Measurements from ENCODE around the gene PTPRN.

Gene PTPRN

GRCh38 chr2:219331560-219332213, 22.5 kb upstream of the PTPRN start:
- no peaks in the 10 kb centered on the region for H3F3A ChIP-seq (ENCODE audit: insufficient read depth)
- H3K27me3 ChIP-seq (ENCODE audit: low read length) = no peaks in the 10 kb centered on the region
- H2AFZ ChIP-seq (ENCODE audit: low read depth, low read length, severe bottlenecking) = no peak overlapping the region
- H3K4me2 ChIP-seq (ENCODE audit: low read depth, low read length, poor library complexity, severe bottlenecking) = no peak overlapping the region
- no peaks in the 10 kb centered on the region for H3K9me2 ChIP-seq (replicated peaks; ENCODE audit: insufficient read depth, low read length)
- TF ChIP-seq EZH2phosphoT487 (conservative IDR thresholded peaks at IDR 0.05; ENCODE audit: low read length) = no peak
- TF ChIP-seq CTCF (IDR thresholded peaks at IDR 0.05; ENCODE audit: insufficient read depth, low read length, poor library complexity, severe bottlenecking) = no peak
- no peaks in the 10 kb centered on the region for H3K9me3 ChIP-seq (ENCODE audit: insufficient read depth, low read length)
- no peaks in the 10 kb centered on the region for H3K36me3 ChIP-seq (ENCODE audit: low read length)
- no peaks in the 10 kb centered on the region for H3K79me2 ChIP-seq (ENCODE audit: insufficient read depth, low read length)
- no peak overlapping the region for H3K9ac ChIP-seq (ENCODE audit: low read length)
- H4K20me1 ChIP-seq (ENCODE audit: low read depth, low read length) = no peaks in the 10 kb centered on the region
- H3K4me3 ChIP-seq (ENCODE audit: insufficient read depth, low read length, poor library complexity, severe bottlenecking) = no peak overlapping the region
- H3K27ac ChIP-seq (ENCODE audit: low read depth, low read length) = no peak overlapping the region

GRCh38 chr2:219327719-219328118, 18.5 kb upstream of the PTPRN start:
- H2AFZ ChIP-seq (ENCODE audit: low read depth, low read length, severe bottlenecking) = no peak overlapping the region
- no peaks in the 10 kb centered on the region for H3K36me3 ChIP-seq (ENCODE audit: low read length)
- no peaks in the 10 kb centered on the region for H3F3A ChIP-seq (ENCODE audit: insufficient read depth)
- no peaks in the 10 kb centered on the region for H3K9me2 ChIP-seq (replicated peaks; ENCODE audit: insufficient read depth, low read length)
- no peak for TF ChIP-seq CTCF (IDR thresholded peaks at IDR 0.05; ENCODE audit: insufficient read depth, low read length, poor library complexity, severe bottlenecking)
- TF ChIP-seq EZH2phosphoT487 (conservative IDR thresholded peaks at IDR 0.05; ENCODE audit: low read length) = no peak
- H3K4me3 ChIP-seq (ENCODE audit: insufficient read depth, low read length, poor library complexity, severe bottlenecking) = no peak overlapping the region
- H3K4me2 ChIP-seq (ENCODE audit: low read depth, low read length, poor library complexity, severe bottlenecking) = no peak overlapping the region
- no peaks in the 10 kb centered on the region for H4K20me1 ChIP-seq (ENCODE audit: low read depth, low read length)
- H3K79me2 ChIP-seq (ENCODE audit: insufficient read depth, low read length) = no peaks in the 10 kb centered on the region
- H3K9me3 ChIP-seq (ENCODE audit: insufficient read depth, low read length) = no peaks in the 10 kb centered on the region
- no peak overlapping the region for H3K9ac ChIP-seq (ENCODE audit: low read length)
- H3K27me3 ChIP-seq (ENCODE audit: low read length) = no peaks in the 10 kb centered on the region
- no peak overlapping the region for H3K27ac ChIP-seq (ENCODE audit: low read depth, low read length)

- no peak for TF ChIP-seq EZH2phosphoT487 (conservative IDR thresholded peaks at IDR 0.05; ENCODE audit: low read length)
- H3K27ac ChIP-seq (ENCODE audit: low read depth, low read length) = no peak overlapping the region
- H3K27me3 ChIP-seq (ENCODE audit: low read length) = no peaks in the 10 kb centered on the region
- H3K79me2 ChIP-seq (ENCODE audit: insufficient read depth, low read length) = no peaks in the 10 kb centered on the region
- no peak overlapping the region for H3K4me3 ChIP-seq (ENCODE audit: insufficient read depth, low read length, poor library complexity, severe bottlenecking)
- H3K36me3 ChIP-seq (ENCODE audit: low read length) = no peaks in the 10 kb centered on the region
- H2AFZ ChIP-seq (ENCODE audit: low read depth, low read length, severe bottlenecking) = no peak overlapping the region
- no peaks in the 10 kb centered on the region for H3K9me3 ChIP-seq (ENCODE audit: insufficient read depth, low read length)
- no peaks in the 10 kb centered on the region for H3K9me2 ChIP-seq (replicated peaks; ENCODE audit: insufficient read depth, low read length)
- H3K4me2 ChIP-seq (ENCODE audit: low read depth, low read length, poor library complexity, severe bottlenecking) = no peak overlapping the region
- no peaks in the 10 kb centered on the region for H3F3A ChIP-seq (ENCODE audit: insufficient read depth)
- H3K9ac ChIP-seq (ENCODE audit: low read length) = no peak overlapping the region
- no peaks in the 10 kb centered on the region for H4K20me1 ChIP-seq (ENCODE audit: low read depth, low read length)
These were observed 16.6 kb upstream of the PTPRN start for GRCh38 chr2:219325657-219326315.

- H3K27me3 ChIP-seq (ENCODE audit: low read length) = no peaks in the 10 kb centered on the region
- no peaks in the 10 kb centered on the region for H3K9me3 ChIP-seq (ENCODE audit: insufficient read depth, low read length)
- H3K79me2 ChIP-seq (ENCODE audit: insufficient read depth, low read length) = no peaks in the 10 kb centered on the region
- H3K9me2 ChIP-seq (replicated peaks; ENCODE audit: insufficient read depth, low read length) = no peaks in the 10 kb centered on the region
- no peaks in the 10 kb centered on the region for H3K36me3 ChIP-seq (ENCODE audit: low read length)
- no peak for TF ChIP-seq EZH2phosphoT487 (conservative IDR thresholded peaks at IDR 0.05; ENCODE audit: low read length)
- TF ChIP-seq CTCF (IDR thresholded peaks at IDR 0.05; ENCODE audit: insufficient read depth, low read length, poor library complexity, severe bottlenecking) = no peak
- H3K4me3 ChIP-seq (ENCODE audit: insufficient read depth, low read length, poor library complexity, severe bottlenecking) = no peak overlapping the region
- H3K27ac ChIP-seq (ENCODE audit: low read depth, low read length) = no peak overlapping the region
- no peak overlapping the region for H3K9ac ChIP-seq (ENCODE audit: low read length)
- no peaks in the 10 kb centered on the region for H4K20me1 ChIP-seq (ENCODE audit: low read depth, low read length)
- no peak overlapping the region for H2AFZ ChIP-seq (ENCODE audit: low read depth, low read length, severe bottlenecking)
- no peaks in the 10 kb centered on the region for H3F3A ChIP-seq (ENCODE audit: insufficient read depth)
- no peak overlapping the region for H3K4me2 ChIP-seq (ENCODE audit: low read depth, low read length, poor library complexity, severe bottlenecking)
These were observed 15.9 kb upstream of the PTPRN start for GRCh38 chr2:219325136-219325535.
